Prostate gland (tissue), 2 donors: ENCODE data around the gene CCDC148.

Experiments
- POLR2AphosphoS5 ChIP-seq: sonication (generic); formaldehyde crosslinking; IDR thresholded peaks from one replicate; pipeline ENCODE4 v1.6.1; 2017; ENCODE audit warnings: antibody characterized with exemption
- TF ChIP-seq, protein P1 (sequence below), 4 experiments: fragments of 200-600 bp in 2 of 4; fragments of 450-650 bp in 2 of 4; sonication (generic) in 2 of 4; IDR thresholded peaks; 1 replicate in 3 of 4; 2 replicates in 1 of 4; pipeline ENCODE4 v1.5.1; 2016 to 2019; ENCODE audit warnings: antibody characterized with exemption in 4 of 4, mild to moderate bottlenecking in 2 of 4, moderate library complexity in 2 of 4

DNA sequence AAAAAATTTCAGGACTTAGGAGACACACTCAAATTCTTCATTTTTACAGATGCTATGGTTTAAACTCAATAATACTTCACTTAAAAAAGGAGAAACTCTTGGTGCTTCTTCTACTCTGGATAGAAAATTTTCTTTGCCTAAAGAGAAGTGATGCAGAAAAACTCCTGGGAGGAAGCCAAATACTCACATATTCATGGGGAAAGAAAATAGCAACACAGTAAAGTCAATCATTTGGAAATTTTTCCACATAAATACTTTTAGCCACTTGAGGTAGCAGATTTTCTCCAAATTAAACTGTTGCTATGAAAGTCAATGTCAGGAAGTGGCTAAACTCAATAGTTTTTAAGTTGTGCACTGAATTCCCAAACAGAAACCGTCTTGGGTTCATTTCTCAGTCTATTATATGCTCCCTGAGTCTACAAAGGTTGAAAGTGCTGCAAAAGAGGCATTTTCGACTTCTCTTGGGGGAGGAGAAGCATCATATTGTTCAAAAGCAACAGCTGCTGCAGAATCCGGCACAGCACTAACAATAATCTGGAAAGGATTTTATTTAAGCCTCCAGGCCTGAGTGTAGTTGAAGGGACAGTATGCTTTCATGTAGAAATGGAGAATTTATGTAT is 273.8 kb downstream of the CCDC148 start:
- TF ChIP-seq, protein P1, sequence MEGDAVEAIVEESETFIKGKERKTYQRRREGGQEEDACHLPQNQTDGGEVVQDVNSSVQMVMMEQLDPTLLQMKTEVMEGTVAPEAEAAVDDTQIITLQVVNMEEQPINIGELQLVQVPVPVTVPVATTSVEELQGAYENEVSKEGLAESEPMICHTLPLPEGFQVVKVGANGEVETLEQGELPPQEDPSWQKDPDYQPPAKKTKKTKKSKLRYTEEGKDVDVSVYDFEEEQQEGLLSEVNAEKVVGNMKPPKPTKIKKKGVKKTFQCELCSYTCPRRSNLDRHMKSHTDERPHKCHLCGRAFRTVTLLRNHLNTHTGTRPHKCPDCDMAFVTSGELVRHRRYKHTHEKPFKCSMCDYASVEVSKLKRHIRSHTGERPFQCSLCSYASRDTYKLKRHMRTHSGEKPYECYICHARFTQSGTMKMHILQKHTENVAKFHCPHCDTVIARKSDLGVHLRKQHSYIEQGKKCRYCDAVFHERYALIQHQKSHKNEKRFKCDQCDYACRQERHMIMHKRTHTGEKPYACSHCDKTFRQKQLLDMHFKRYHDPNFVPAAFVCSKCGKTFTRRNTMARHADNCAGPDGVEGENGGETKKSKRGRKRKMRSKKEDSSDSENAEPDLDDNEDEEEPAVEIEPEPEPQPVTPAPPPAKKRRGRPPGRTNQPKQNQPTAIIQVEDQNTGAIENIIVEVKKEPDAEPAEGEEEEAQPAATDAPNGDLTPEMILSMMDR (IDR thresholded peaks at IDR 0.05): no peak
- TF ChIP-seq POLR2AphosphoS5: no peak
